HT1080 (cell line): ENCODE measurements around the gene SGPP2. TPM values are rescaled to one million over a fixed set of nuclear protein-coding genes. Genes with fewer than 3 reads are reported as not detected.
"Not testable (repeated sequence)": the region's sequence is repeated elsewhere in the genome, so short reads cannot be mapped to it uniquely, and the experiment has no call there.

ENCODE experiments used
- DNase-seq: peaks from one replicate; pipeline ENCODE4 v3.0.0-alpha.2; 2015; ENCODE audit warnings: low read depth
- polyA plus RNA-seq, 2 experiments: library from polyadenylated mRNA; depleted of rRNA; stranded (reverse); fragments of >200 nt; gene quantifications; 2 replicates each; pipeline ENCODE4 v1.2.3, GENCODE V29; 2015
- total RNA-seq: library from RNA; depleted of rRNA; stranded (reverse); fragments of >200 nt; shearing (Covaris generic); gene quantifications from 2 replicates; pipeline ENCODE4 v1.2.3, GENCODE V29; 2014; rRNA removed

SGPP2 gene
- total RNA-seq = not detected in 2 replicates
- 0.03 TPM in 1 of 2 replicates, not detected in the other for polyA plus RNA-seq (2015; cell fraction: cytosol; rRNA removed)
- 0.07 TPM in 1 of 2 replicates, not detected in the other for polyA plus RNA-seq (2015; cell fraction: nucleus; rRNA removed)

- no peak for DNase-seq
These were observed at the start of gene SGPP2 for GRCh38 chr2:222424276-222424728. Gene SGPP2, plus strand, starts transcription at chr2:222424543. Its CDS starts 60 bp downstream, at chr2:222424603.

- DNase-seq = no peak
These were observed 48.5 kb upstream of the SGPP2 start for GRCh38 chr2:222375798-222376197.

GRCh38 chr2:222380456-222380855 lies 43.9 kb upstream of the SGPP2 start:
- DNase-seq = no peak

- DNase-seq = no peak
These were observed 42.8 kb upstream of the SGPP2 start for GRCh38 chr2:222381566-222381965.

- no peak for DNase-seq
These were observed 41.1 kb upstream of the SGPP2 start for GRCh38 chr2:222383255-222383654.

- no peak for DNase-seq
These were observed 32.5 kb upstream of the SGPP2 start for GRCh38 chr2:222391743-222392285.

GRCh38 chr2:222393733-222394267 lies 30.5 kb upstream of the SGPP2 start:
- no peak for DNase-seq

- DNase-seq = no peak
These were observed 25.9 kb upstream of the SGPP2 start for GRCh38 chr2:222398446-222398885.

- no peak for DNase-seq
These were observed 25.1 kb upstream of the SGPP2 start for GRCh38 chr2:222399038-222399783.

GRCh38 chr2:222404151-222404905 lies 20.0 kb upstream of the SGPP2 start:
- peak; percentile 59 for DNase-seq

GRCh38 chr2:222408684-222409083 lies 15.7 kb upstream of the SGPP2 start:
- no peak for DNase-seq

GRCh38 chr2:222410534-222410933 lies 13.8 kb upstream of the SGPP2 start:
- peak; percentile 66 for DNase-seq

- DNase-seq = not testable (repeated sequence)
These were observed 12.0 kb upstream of the SGPP2 start for GRCh38 chr2:222412334-222412733.

- DNase-seq = no peak
These were observed 10.9 kb upstream of the SGPP2 start for GRCh38 chr2:222413295-222413911.

GRCh38 chr2:222418739-222419138 lies 5.6 kb upstream of the SGPP2 start:
- peak; percentile 28 for DNase-seq

- DNase-seq = no peak
These were observed 3.8 kb upstream of the SGPP2 start for GRCh38 chr2:222420508-222420907.

GRCh38 chr2:222421626-222422025 lies 2.7 kb upstream of the SGPP2 start:
- DNase-seq = no peak

- DNase-seq = no peak
These were observed 1.2 kb upstream of the SGPP2 start for GRCh38 chr2:222423186-222423585.

- no peak for DNase-seq
These were observed 589 bp upstream of the SGPP2 start for GRCh38 chr2:222423632-222424275.
